HG03575 (cell line): Measurements from ENCODE around the gene CCDC198.

Experiments used
- ATAC-seq: cut with Tn5 transposase; IDR thresholded peaks from one replicate; pipeline ENCODE4 v1.9.1; 2021; ENCODE audit not compliant: unreplicated experiment, insufficient number of reproducible peaks, low FRiP score; ENCODE audit errors: extremely low read depth

CCDC198 gene

GRCh38 chr14:57493467-57494181 lies at the start of gene CCDC198:
Gene CCDC198, minus strand, starts transcription at chr14:57493857. Its CDS starts 142 bp downstream, at chr14:57493715.
- ATAC-seq: no peak

- ATAC-seq: no peak
Observed at GRCh38 chr14:57533214-57533613, 39.6 kb upstream of the CCDC198 start.

DNA sequence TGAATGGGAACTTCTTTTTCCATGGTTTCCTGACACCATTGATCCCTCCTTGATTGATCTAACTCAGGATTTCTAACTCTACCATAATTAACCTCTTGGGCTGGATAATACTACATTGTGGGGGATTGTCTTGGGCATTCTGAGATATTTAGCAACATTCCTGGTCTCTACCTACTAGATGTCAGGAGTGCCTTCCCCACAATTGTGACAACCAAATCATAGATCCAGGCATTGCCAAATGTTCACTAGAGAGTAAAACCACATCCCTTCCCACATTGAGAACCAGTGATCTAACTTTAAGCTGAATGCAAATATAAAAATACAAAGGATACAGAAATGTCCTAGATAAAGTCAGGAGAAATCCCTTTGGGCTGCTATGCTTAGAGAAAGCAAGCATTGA lies 36.9 kb upstream of the CCDC198 start:
- ATAC-seq: no peak

DNA sequence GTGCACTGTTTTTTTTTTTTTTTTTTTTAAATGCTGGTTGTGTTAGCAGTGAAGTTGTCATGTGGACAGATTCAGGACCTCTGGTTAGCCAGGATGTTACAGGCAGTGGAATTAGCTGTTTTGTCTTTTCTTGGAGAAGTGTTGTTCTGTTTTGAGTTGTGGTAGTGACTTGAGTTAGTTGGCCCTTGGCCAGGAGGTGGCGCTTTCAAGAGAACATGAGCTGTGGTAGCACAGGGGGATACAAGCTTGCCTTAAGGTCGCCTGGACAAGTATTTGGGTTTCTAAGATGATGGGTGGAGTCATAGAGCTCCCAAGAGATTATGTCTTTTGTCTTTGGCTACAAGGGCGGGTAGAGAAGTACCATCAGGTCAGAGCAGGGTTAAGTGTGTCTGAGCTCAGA lies 33.3 kb upstream of the CCDC198 start:
- no peak for ATAC-seq

GRCh38 chr14:57519043-57519442 lies 25.4 kb upstream of the CCDC198 start:
- no peak for ATAC-seq

DNA sequence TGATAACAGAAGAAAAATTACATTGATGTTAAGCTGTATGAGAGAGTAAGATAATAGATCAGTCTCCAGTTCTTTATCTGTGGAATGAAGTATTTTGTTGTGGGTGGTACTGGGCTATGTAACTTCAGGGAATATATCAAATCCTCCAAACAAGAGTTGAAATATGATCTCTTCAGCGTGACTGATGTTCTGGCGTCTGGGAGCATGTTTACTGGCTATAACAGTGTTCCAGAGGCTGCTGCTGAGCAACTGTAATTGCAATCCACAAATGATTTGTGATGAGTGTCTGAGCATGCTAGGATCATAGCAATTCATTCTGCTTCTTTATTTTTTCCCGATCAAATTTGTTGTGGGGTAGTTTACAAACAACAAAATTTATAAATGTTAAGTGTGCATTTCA lies 18.6 kb upstream of the CCDC198 start:
- no peak for ATAC-seq

DNA sequence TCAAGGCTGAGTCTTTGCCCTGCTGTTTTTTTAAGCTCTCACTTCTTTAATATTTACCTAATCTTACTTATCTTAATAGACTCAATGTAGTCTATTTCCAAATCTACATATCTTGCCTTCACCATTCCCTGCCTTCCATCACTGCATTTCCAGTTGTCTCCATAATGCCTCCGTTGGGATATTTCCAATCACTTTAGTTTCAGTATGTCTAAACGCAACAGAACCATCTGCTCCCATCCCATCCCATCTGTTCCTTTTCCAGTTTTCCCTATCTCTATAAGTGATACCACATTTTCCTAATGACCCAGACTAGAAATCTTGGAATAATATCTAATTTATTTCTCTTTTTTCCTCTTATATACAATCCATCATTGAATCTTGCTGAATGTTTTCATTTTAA lies 15.1 kb upstream of the CCDC198 start:
- no peak for ATAC-seq

DNA sequence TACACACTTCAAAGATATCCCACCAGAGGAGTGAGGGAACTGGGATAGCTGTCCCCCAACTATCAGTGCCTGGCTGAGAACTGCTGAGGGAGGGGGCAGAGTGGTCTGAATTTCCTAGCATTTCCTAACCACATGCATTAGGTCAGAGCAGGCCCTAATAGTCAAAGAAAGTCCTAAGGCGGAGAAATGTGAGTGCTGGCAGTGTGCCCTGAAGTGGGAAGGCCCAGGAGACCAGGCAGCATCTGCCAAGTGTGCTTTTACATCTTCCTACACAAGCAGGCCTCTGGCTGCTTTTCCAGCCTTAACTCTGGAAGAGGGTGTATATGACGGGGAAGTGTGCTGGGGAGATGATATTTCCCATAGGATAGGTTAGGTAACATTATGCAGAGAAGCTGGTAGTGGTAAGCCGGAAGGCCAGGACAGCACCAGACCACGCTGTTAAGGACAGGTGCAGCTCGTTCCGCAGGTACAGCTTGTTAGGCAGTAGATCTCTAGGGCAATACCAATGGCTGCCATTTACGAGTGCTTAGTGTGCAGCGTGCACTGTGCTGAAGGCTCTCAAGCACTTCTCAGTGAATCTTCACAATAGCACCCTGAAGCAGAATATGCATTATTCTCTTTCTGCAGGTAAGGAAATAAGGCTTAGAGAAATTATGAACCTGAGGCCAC lies 9.1 kb upstream of the CCDC198 start:
- ATAC-seq: no peak

GRCh38 chr14:57501039-57501557 lies 7.4 kb upstream of the CCDC198 start:
- ATAC-seq: no peak

- ATAC-seq: no peak
Observed at GRCh38 chr14:57498659-57499058, 5.0 kb upstream of the CCDC198 start.

DNA sequence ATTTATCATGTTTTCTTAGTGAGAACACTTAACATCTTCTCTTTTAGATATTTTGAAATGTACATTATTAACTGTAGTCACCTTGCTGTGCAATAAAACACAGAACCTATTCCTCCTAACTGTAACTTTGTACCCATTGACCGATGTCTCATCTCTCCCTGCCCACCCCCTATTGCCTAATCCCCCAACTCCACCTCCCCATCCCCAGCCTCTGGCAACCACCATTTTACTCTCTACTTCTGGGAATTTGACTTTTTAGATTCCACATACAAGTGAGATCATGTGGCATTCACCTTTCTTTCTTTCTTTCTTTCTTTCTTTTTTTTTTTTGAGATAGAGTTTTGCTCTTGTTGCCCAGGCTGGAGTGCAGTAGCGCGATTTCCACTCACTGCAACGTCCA lies 4.4 kb upstream of the CCDC198 start:
- ATAC-seq: no peak

DNA sequence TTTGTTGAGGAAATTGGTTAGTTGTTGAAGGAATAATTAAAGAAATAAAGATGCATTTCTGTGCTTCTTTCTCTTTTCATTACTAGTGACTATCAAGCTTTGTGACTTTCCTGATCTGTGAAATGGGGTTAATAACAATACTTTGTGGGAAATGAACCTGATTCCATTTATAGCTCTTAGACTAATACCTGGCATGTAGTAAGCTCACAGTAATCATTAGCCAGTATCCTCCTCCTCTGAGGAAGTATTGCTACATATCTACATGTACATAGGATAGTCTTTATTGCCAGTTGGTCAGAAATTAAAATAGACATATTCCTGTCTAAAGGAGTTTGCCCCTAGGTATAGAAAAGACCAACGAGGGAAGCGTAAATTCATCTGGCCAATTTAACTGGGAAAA lies 1.8 kb upstream of the CCDC198 start:
- ATAC-seq: no peak

GRCh38 chr14:57492859-57493258 lies 798 bp downstream of the CCDC198 start:
- ATAC-seq: no peak

GRCh38 chr14:57491640-57492039 lies 2.0 kb downstream of the CCDC198 start:
- ATAC-seq: no peak

DNA sequence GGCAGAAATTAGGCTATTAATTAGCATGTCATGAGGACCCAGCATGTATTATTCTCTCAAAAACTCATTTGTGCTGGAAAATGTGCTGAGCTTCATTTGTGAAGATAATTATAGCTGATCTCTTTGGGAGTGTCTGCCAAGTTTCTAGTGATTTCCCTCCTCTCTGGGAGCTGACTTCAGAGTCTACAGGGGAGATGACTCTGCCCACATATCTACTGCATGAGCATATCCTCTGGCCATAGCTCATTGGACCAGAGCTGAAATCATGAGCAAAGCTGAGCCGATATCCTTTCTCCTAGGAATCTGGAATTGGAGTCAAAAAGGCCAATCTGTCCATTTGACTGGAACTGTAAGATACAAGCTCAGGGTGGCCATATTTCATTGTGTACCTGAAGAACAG lies 5.9 kb downstream of the CCDC198 start:
- no peak for ATAC-seq

GRCh38 chr14:57486767-57487379 lies 6.8 kb downstream of the CCDC198 start:
- no peak for ATAC-seq

GRCh38 chr14:57485635-57486034 lies 8.0 kb downstream of the CCDC198 start:
- ATAC-seq: peak; percentile 97

- ATAC-seq: no peak
Observed at GRCh38 chr14:57482120-57482519, 11.5 kb downstream of the CCDC198 start.

- no peak for ATAC-seq
Observed at GRCh38 chr14:57480051-57480450, 13.6 kb downstream of the CCDC198 start.

- no peak for ATAC-seq
Observed at GRCh38 chr14:57479197-57479596, 14.5 kb downstream of the CCDC198 start.
